GM04504 (cell line): Measurements from ENCODE around the gene TTLL5.

Experiments
- DNase-seq: peaks from one replicate; pipeline ENCODE4 v3.0.0-alpha.2; 2012; ENCODE audit warnings: low read depth

Gene TTLL5

GRCh38 chr14:75864352-75864751, 203.3 kb downstream of the TTLL5 start:
- DNase-seq = no peak

- DNase-seq = no peak
These were observed 204.5 kb downstream of the TTLL5 start for GRCh38 chr14:75865531-75865930.

GRCh38 chr14:75866970-75867369, 205.9 kb downstream of the TTLL5 start:
- no peak for DNase-seq

GRCh38 chr14:75871181-75871880, 210.3 kb downstream of the TTLL5 start:
- no peak for DNase-seq

- no peak for DNase-seq
These were observed 214.9 kb downstream of the TTLL5 start for GRCh38 chr14:75875958-75876357.

- no peak for DNase-seq
These were observed 215.5 kb downstream of the TTLL5 start for GRCh38 chr14:75876530-75876929.

GRCh38 chr14:75877292-75877691, 216.2 kb downstream of the TTLL5 start:
- DNase-seq = peak; percentile 45

GRCh38 chr14:75877884-75878283, 216.8 kb downstream of the TTLL5 start:
- DNase-seq = no peak

GRCh38 chr14:75879031-75879430, 218.0 kb downstream of the TTLL5 start:
- peak; percentile 39 for DNase-seq

- no peak for DNase-seq
These were observed 219.5 kb downstream of the TTLL5 start for GRCh38 chr14:75880512-75880911.

GRCh38 chr14:75881994-75882393, 220.9 kb downstream of the TTLL5 start:
- DNase-seq = no peak

- peak; percentile 76 for DNase-seq
These were observed 223.2 kb downstream of the TTLL5 start for GRCh38 chr14:75884198-75884611.

GRCh38 chr14:75885829-75886228, 224.8 kb downstream of the TTLL5 start:
- peak; percentile 72 for DNase-seq

- DNase-seq = peak; percentile 38
These were observed 225.7 kb downstream of the TTLL5 start for GRCh38 chr14:75886636-75887348.

- no peak for DNase-seq
These were observed 227.9 kb downstream of the TTLL5 start for GRCh38 chr14:75888945-75889344.

- DNase-seq = no peak
These were observed 235.3 kb downstream of the TTLL5 start for GRCh38 chr14:75896341-75896740.

GRCh38 chr14:75904311-75904710, 243.3 kb downstream of the TTLL5 start:
- DNase-seq = no peak

GRCh38 chr14:75905147-75905904, 244.3 kb downstream of the TTLL5 start:
- no peak for DNase-seq

- DNase-seq = no peak
These were observed 245.2 kb downstream of the TTLL5 start for GRCh38 chr14:75906228-75906627.

GRCh38 chr14:75906680-75907280, 245.7 kb downstream of the TTLL5 start:
- no peak for DNase-seq

GRCh38 chr14:75907756-75908359, 246.8 kb downstream of the TTLL5 start:
- no peak for DNase-seq

- no peak for DNase-seq
These were observed 248.6 kb downstream of the TTLL5 start for GRCh38 chr14:75909630-75910029.
